NCI-H2107 treated with DMSO at 0.1 percent for 48 hours (cell line): ENCODE measurements around the gene ANKRD35.

Experiments
- DNase-seq: peaks from one replicate; lab custom pipeline; 2025; ENCODE audit not compliant: unreplicated experiment; lab: John Stamatoyannopoulos, UW

Gene ANKRD35

GRCh38 chr1:145893306-145894055, 7.8 kb upstream of the ANKRD35 start:
- no peak for DNase-seq

GRCh38 chr1:145892486-145893087, 6.9 kb upstream of the ANKRD35 start:
- DNase-seq = no peak

GRCh38 chr1:145891587-145892485, 6.2 kb upstream of the ANKRD35 start:
- peak; percentile 99 for DNase-seq

GRCh38 chr1:145891143-145891542, 5.5 kb upstream of the ANKRD35 start:
- no peak for DNase-seq

- peak; percentile 98 for DNase-seq
Observed at GRCh38 chr1:145889722-145890121, 4.1 kb upstream of the ANKRD35 start.

- DNase-seq = no peak
Observed at GRCh38 chr1:145887631-145888030, 2.0 kb upstream of the ANKRD35 start.

GRCh38 chr1:145886816-145887215, 1.1 kb upstream of the ANKRD35 start:
- no peak for DNase-seq

GRCh38 chr1:145886390-145886789, 724 bp upstream of the ANKRD35 start:
- no peak for DNase-seq

- no peak for DNase-seq
Observed at GRCh38 chr1:145884675-145885074, 991 bp downstream of the ANKRD35 start.

- DNase-seq = peak; percentile 99
Observed at GRCh38 chr1:145879775-145880174, 5.9 kb downstream of the ANKRD35 start.

- DNase-seq = peak; percentile 32
Observed at GRCh38 chr1:145878724-145879123, 6.9 kb downstream of the ANKRD35 start.

- DNase-seq = no peak
Observed at GRCh38 chr1:145877923-145878486, 7.7 kb downstream of the ANKRD35 start.

GRCh38 chr1:145874646-145875045, 11.0 kb downstream of the ANKRD35 start:
- DNase-seq = no peak

GRCh38 chr1:145871994-145872924, 13.4 kb downstream of the ANKRD35 start:
- DNase-seq = no peak

- no peak for DNase-seq
Observed at GRCh38 chr1:145868232-145868631, 17.4 kb downstream of the ANKRD35 start.

GRCh38 chr1:145863282-145864018, 22.2 kb downstream of the ANKRD35 start:
- DNase-seq = no peak

- peak; percentile 75 for DNase-seq
Observed at GRCh38 chr1:145859491-145860023, 26.1 kb downstream of the ANKRD35 start.

- DNase-seq = peak; percentile 86
Observed at GRCh38 chr1:145858901-145859490, 26.7 kb downstream of the ANKRD35 start, which contains the start of gene PIAS3. TSS of gene PIAS3 (minus strand) at chr1:145859081. CDS start at chr1:145858990, 91 bp downstream.
